ENCODE results near the gene LRRTM1. TPM values are rescaled to one million over a fixed set of nuclear protein-coding genes. Genes with fewer than 3 reads are reported as not detected.

Gene LRRTM1
- total RNA-seq (not detected in 2 replicates), polyA plus RNA-seq (not detected in 2 replicates), polyA minus RNA-seq (not detected in 2 replicates), Bru-seq, nascent RNA (not detected), BruChase-seq, experiment 1, labeled RNA remaining after a 6-hour chase (not detected), BruChase-seq, experiment 2, labeled RNA remaining after a 2-hour chase (not detected)
- polyA plus RNA-seq (2011; cell fraction: cytosol; rRNA removed): not detected in 2 replicates
- polyA plus RNA-seq (2011; cell fraction: nucleus; rRNA removed): not detected in 2 replicates
- not detected in 2 replicates for polyA plus RNA-seq (2012)
- polyA minus RNA-seq (2011; cell fraction: cytosol; rRNA and poly(A)+ RNA removed): not detected
- polyA minus RNA-seq (2011; cell fraction: nucleus; rRNA and poly(A)+ RNA removed): not detected in 2 replicates
- long read RNA-seq: 0 reads

- CTCF ChIA-PET: no interaction called here
- dilution Hi-C loops (cut with MboI; ENCODE audit: extremely low pct_ligation_motif_present, low sequenced_read_pairs): no loop called here
Observed at GRCh38 chr2:80303909-80304837, at the start of gene LRRTM1. LRRTM1 (minus strand) TSS chr2:80304752; CDS start chr2:80303819, 933 bp downstream.

More at GRCh38 chr2:80303909-80304837, at the start of gene LRRTM1:
- H3K27ac ChIP-seq (ENCODE audit: insufficient read depth, low read depth, low read length): no peak within 1 kb of the TSS
- no peak within 1 kb of the TSS for H3K4me3 ChIP-seq (replicated peaks in 1 of 3; ENCODE audit: insufficient read depth in 1 of 3, low read depth in 1 of 3, low read length in 3 of 3)
- no peak within 1 kb of the TSS for H2AFZ ChIP-seq (ENCODE audit: low read depth, low read length)
- peaks cover 0 to 13% of the 10 kb centered on the region in 2 experiments for H3K27me3 ChIP-seq (ENCODE audit: control insufficient read depth in 2 of 2, insufficient read depth in 2 of 2, low read length in 2 of 2)
- intact Hi-C loops (cut with micrococcal nuclease): no loop called here
- H3K36me3 ChIP-seq (ENCODE audit: control insufficient read depth in 2 of 2, extremely low read depth in 1 of 2, insufficient read depth in 2 of 2, low read length in 2 of 2): no peaks in the 10 kb centered on the region
- H3K9me1 ChIP-seq (replicated peaks; ENCODE audit: control insufficient read depth, extremely low read depth, insufficient read depth, low read length): no peaks in the 10 kb centered on the region
- no peaks in the 10 kb centered on the region for H3K9me3 ChIP-seq (replicated peaks; ENCODE audit: control insufficient read depth, insufficient read depth, low read length)
- no peak within 1 kb of the TSS for H3K9ac ChIP-seq (replicated peaks; ENCODE audit: extremely low read depth, insufficient read depth, low read length)
- TF ChIP-seq POLR2A (IDR thresholded peaks at IDR 0.05; ENCODE audit: low read depth, low read length): no peak
- no peak for TF ChIP-seq POLR2AphosphoS5 (IDR thresholded peaks at IDR 0.05; ENCODE audit: insufficient read depth, low read depth, low read length)
- TF ChIP-seq JUN (IDR thresholded peaks at IDR 0.05; ENCODE audit: borderline replicate concordance, insufficient read depth, insufficient read length, low read depth): no peak
- no peak for TF ChIP-seq CTCF (IDR thresholded peaks at IDR 0.05; ENCODE audit: extremely low read depth in 1 of 2, insufficient read depth in 1 of 2, low read depth in 1 of 2, low read length in 2 of 2)
- TF ChIP-seq GATA2 (IDR thresholded peaks at IDR 0.05; ENCODE audit: insufficient read depth, insufficient read length, low read depth, low read length): no peak
- no peak for TF ChIP-seq MYC (IDR thresholded peaks at IDR 0.05; ENCODE audit: low read depth, low read length)
- no peak for TF ChIP-seq MAX (IDR thresholded peaks at IDR 0.05; ENCODE audit: insufficient read depth, insufficient read length)
- no peak for TF ChIP-seq FOS (IDR thresholded peaks at IDR 0.05; ENCODE audit: borderline replicate concordance, insufficient read depth, low read length)
- no peak for TF ChIP-seq EZH2 (IDR thresholded peaks at IDR 0.05; ENCODE audit: borderline replicate concordance, low read depth, low read length, severe bottlenecking)
- BruUV-seq (replicated peaks): no TSS peak
- no peak within 1 kb of the TSS for H3K4me2 ChIP-seq (ENCODE audit: insufficient read depth, low read length)
- no peak for DNase-seq (ENCODE audit: low read depth, low spot score)
- no peaks in the 10 kb centered on the region for H4K20me1 ChIP-seq (replicated peaks; ENCODE audit: control insufficient read depth, extremely low read depth, insufficient read depth, low read length)
- no peak for FAIRE-seq
- H3K79me2 ChIP-seq (ENCODE audit: control insufficient read depth, insufficient read depth, low read length): no peaks in the 10 kb centered on the region
- no peaks in the 10 kb centered on the region for H3K4me1 ChIP-seq (ENCODE audit: control insufficient read depth, extremely low read depth, insufficient read depth, low read length)
- POLR2A ChIA-PET: no interaction called here
